ENCODE results near the gene NPTN.

Gene NPTN

DNA sequence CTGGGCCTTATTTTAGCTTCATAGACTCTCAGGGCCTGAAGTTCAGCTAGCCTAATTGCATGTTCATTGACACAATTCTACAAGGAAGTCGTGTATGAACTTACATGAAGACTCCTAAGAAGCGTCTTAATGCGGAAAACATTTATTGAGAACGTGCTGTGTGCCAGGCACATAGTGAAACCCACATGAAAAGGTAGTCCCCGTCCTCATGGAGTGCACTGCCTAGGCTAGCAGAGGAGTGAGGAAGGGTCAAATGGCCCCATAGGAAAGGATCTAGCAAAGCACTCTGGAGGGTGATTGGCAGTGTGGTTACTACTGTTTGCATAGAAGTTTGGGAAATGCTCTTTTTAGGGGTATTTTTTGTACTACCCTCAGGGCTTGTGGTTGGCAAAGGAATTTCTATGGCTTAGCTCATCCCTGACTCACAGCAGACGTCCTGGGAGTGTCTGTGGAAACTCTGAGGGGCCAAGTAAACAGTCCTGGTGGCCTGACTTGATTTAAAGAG lies 854 bp upstream of the NPTN start:
- peak; percentile 94 for DNase-seq (ENCODE audit: low read depth)
- TF ChIP-seq, protein P1, sequence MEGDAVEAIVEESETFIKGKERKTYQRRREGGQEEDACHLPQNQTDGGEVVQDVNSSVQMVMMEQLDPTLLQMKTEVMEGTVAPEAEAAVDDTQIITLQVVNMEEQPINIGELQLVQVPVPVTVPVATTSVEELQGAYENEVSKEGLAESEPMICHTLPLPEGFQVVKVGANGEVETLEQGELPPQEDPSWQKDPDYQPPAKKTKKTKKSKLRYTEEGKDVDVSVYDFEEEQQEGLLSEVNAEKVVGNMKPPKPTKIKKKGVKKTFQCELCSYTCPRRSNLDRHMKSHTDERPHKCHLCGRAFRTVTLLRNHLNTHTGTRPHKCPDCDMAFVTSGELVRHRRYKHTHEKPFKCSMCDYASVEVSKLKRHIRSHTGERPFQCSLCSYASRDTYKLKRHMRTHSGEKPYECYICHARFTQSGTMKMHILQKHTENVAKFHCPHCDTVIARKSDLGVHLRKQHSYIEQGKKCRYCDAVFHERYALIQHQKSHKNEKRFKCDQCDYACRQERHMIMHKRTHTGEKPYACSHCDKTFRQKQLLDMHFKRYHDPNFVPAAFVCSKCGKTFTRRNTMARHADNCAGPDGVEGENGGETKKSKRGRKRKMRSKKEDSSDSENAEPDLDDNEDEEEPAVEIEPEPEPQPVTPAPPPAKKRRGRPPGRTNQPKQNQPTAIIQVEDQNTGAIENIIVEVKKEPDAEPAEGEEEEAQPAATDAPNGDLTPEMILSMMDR (IDR thresholded peaks at IDR 0.05; ENCODE audit: insufficient read depth, low read depth, low read length, missing control alignments): no peak
- H3K4me3 ChIP-seq (ENCODE audit: low read length): peak overlapping the region; percentile 42

DNA sequence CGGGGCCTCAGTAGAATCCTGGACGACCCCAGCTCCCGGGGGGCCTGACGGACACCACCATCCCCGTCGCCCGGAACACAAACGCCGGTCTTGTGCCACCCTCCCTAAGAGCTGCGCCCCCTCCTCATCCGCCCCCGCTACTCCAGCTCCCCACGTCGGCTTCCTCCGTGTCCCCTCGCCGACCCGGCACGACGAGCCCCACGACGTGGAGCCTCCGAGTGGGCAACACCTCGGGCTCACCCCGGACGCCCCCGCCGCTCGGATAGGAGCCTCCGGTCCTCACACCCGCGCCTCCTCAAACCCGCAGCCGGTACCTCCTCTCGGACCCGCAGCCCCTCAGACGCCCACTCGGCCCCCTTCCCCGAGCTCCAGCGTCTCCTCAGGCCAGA lies 525 bp downstream of the NPTN start:
- DNase-seq (ENCODE audit: low read depth): no peak
- H3K4me3 ChIP-seq (ENCODE audit: low read length): peak overlapping the region; percentile 84
- TF ChIP-seq, protein P1 (IDR thresholded peaks at IDR 0.05; ENCODE audit: insufficient read depth, low read depth, low read length, missing control alignments): no peak

DNA sequence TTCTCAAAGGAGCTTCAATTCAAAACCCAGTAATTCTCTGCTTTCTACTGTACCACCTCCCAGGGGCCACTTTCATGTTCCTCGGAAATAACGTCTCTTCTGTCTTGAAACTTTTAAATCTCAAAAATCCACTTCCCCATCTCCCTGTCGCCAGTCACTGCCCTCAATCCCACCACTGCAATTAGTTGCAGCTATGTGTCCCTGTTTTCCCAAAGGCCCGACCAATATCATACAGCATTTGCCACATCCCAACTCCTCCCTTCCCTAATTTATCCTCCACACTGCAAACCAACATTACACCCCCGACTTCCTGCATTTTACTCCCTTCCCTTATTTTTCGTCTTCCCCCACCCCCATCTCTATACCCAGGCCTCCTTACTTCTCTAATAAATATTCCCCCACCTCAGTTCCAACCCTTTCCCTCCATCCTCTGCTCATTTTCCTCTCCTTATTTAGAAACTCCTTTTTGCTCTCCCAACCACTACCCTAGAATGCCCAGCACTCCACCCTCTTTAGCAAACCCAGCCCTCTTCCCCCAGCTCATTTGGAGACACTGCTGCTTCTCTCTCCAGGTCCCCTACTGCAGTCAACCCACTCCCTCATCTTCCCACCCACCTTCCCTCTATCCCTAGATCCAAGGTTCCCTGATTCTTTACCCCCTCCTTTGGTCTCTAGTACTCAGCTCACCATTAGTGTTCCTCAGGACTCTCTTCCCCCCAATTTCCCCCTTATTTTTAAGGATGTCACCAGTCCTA lies 1.1 kb downstream of the NPTN start:
- TF ChIP-seq, protein P1 (IDR thresholded peaks at IDR 0.05; ENCODE audit: insufficient read depth, low read depth, low read length, missing control alignments): no peak
- peak; percentile 63 for DNase-seq (ENCODE audit: low read depth)
- H3K4me3 ChIP-seq (ENCODE audit: low read length): peak overlapping the region; percentile 84

DNA sequence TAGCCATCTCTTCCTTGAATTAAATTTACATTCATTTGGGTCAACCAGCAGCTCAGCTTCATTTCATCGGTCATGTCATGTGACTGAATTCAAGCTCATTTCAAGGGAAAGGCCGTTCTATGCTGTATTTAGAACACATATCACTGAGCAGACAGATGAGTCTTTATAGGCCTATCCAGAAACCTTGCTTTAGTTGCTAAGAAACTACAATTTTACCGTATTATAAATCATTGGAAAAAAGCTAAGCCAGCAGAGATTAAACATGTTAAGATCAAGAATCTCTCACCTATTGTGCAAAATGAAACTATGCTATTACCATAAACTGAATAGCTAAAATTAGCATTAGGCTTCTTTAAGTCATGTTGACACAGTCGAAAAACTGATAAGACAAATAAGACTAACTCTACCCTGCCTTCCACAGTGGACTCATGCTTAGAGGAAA lies 2.2 kb downstream of the NPTN start:
- TF ChIP-seq, protein P1 (IDR thresholded peaks at IDR 0.05; ENCODE audit: insufficient read depth, low read depth, low read length, missing control alignments): no peak
- DNase-seq (ENCODE audit: low read depth): no peak
- peak overlapping the region; percentile 84 for H3K4me3 ChIP-seq (ENCODE audit: low read length)

DNA sequence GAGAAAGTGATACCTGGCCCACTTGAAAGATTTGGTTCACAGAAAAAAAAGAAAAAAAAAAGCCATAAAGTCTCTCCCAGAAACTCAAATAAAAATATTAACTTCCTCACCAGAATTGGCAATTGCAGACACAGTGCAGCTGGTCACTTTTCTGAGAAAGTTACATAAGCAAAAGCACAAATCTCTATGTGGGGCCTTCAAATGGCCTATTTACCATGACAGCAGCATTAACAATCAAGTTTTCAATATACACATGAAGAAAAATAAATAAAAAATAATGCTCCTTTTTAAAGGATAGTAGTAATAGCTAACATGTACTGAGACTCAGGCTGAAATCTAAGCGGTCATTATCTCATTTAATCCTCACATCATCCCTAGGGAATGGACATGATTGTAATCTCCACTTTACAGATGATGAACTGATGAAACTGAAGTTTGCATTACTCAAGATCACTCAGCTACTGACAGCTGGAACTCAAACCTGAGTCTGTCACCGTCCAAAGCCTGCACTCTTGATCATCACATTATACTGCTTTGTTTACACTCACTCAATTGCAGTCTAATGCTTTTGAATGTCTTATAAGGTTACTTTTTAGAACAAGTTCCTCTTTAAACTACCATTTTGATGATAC lies 3.3 kb downstream of the NPTN start:
- peak; percentile 60 for DNase-seq (ENCODE audit: low read depth)
- TF ChIP-seq, protein P1 (IDR thresholded peaks at IDR 0.05; ENCODE audit: insufficient read depth, low read depth, low read length, missing control alignments): no peak
- no peak overlapping the region for H3K4me3 ChIP-seq (ENCODE audit: low read length)

DNA sequence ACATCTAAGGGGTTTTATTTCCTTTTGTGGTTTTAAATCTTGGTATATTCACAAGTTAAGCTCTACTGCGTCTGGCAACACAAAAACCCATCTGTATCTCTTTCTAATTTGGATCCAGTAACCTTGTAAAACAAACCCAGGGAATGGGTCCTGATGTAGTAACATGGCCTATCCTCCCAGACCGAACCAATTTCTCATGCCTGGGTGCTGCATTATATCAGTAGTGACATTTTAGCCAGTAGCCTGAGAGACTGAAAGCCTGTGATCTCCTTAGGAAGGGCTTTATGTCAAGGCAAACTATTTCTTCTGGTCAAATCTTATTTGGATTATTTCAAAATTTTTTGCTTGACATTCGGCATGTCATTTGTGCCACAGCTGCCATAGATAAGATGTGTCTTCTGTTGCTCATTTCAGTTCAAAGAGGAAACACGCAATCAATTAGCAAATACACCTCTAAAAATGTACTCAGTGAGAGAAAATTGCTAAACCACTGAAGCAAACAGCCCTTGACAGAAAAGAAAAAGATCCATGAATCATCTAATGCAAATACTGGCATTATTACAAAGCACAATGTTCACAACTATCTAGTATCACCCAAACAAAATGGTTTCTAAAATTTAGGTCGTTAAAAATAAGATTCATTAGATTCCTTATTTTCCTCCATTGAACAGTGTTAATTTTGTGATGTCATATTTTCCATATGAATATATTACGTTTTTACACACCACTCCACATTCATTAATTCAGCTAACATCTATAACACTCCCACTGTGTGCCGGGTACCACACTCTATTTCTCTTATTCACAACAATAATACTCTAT lies 4.0 kb downstream of the NPTN start:
- H3K4me3 ChIP-seq (ENCODE audit: low read length): no peak overlapping the region

More for the DNA sequence above, 4.0 kb downstream of the NPTN start:
- DNase-seq (ENCODE audit: low read depth): peak; percentile 73
- TF ChIP-seq, protein P1 (IDR thresholded peaks at IDR 0.05; ENCODE audit: insufficient read depth, low read depth, low read length, missing control alignments): no peak

All from epithelial cell of esophagus (primary cell).